Activated T-cell treated with anti-CD3 and anti-CD28 coated beads for 48 hours (primary cell): Measurements from ENCODE around the gene SGMS1.
"Not testable (repeated sequence)": the region's sequence is repeated elsewhere in the genome, so short reads cannot be mapped to it uniquely, and the experiment has no call there.

Experiments used
- DNase-seq: peaks from one replicate; pipeline ENCODE4 v3.0.0-alpha.2; 2020; ENCODE audit warnings: low read depth

The SGMS1 gene

DNA sequence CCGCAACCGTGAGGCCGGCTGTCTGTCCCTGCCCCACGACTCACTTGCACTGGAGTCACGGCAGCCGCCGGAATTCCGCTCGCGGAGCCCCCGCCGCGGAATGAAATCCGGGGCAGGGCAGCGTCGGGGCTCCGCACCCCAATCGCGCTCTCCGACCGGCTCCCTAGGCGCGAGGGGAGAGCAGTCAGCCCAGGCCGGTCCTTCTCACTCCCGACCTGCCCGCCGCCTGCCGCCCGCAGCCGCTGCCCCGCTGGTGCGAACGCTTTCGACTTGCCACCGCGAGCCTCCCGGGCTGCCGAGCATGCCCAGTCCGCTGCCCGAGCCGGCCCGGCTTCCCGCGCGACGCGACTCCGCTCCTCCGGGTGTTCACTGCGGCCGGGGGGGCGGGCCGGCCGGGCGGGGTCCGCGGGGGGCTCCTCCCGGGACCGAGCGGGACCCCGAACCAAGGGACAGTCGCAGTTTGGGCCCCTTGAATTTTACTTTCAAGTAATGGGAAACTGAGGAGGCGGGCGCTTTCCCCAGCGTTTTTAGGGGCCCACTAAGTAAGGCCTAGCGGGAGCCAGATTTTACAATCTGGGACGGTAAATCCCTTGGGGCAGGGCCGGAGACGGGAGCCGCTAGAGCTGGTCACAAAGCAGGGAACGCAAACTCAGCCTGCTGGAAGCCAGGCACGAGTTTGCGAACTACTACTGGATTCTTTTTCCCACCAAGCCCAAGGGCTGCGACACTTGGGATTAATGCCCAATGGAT lies at the start of gene SGMS1:
TSS of gene SGMS1 (minus strand) at position 294 of the 750 bp plus-strand sequence. CDS start 279,842 bp downstream, outside the sequence.
- DNase-seq = peak; percentile 79

DNA sequence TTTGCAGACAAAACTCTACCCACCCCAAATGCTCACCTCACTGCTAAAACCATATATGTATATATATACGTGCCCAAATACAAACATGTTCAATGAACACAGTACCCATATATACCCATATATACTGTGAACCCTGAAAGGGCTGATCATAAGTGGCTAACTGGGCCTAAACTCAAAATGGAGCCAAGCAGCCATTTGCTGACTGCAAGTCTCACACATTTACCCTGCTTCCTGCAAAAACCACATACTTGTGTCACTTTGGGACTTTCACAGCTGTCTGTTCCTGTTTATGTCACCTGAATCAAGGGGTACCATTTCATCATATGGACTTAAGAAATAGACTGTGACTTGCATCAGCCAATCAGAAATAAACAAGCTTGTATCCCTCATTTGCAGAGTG lies 48.4 kb upstream of the SGMS1 start:
- not testable (repeated sequence) for DNase-seq

DNA sequence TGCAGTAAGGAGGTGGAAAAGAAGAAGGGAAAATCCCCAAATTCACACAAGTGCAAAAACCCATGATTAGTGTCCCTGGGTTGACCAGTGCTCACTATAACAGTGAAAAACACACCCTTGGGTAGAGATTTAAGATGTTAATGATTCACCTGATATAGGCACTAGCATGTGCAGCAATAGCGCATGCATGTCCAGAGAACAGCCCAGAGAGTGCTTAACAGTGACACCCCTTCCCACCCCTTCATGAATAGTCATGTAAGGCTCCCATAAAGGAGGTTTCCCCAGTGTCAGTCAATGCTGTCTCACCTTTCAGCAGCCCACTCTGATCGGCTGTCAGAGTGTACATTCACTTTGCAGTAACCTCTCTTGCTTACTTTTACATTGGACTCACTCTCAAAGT lies 47.9 kb upstream of the SGMS1 start:
- DNase-seq = not testable (repeated sequence)

DNA sequence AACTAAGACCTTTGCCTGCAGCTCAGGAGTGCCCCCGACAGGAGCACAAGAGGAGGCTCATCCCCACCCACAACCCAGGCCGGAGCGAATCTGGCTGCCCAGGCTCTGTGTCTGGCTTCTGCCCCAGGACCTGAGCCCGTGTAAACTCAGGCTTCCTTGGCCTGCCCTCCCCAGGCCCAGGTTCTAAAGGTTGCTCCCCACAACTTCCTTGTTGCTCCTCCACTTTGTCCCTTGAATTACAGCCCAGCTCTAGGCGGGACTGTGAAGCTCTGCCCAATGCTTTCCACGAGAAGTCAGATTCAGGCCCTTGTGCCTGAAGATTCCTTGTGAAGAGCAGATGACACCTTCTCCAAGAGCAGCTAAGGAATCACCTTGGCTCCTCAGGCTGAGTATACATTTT lies 46.2 kb upstream of the SGMS1 start:
- not testable (repeated sequence) for DNase-seq

DNA sequence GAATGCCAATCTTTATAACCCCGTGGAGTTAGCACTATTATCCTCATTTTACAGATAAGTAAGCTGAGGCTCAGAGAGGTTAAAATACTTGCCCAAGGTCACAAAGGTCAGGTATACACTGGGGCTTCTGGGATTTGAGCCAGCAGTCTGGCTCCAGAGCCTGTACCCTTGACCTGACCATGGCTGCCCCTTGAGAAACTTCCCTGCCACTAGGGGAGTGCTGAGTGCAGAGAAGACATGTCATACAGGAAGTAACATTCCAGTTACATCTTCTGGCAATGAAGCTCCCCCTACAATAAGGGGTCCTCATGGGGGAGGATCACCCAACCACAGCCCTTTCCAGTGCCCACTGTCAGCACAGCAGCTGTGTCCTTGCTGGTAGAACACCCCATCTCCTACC lies 43.6 kb upstream of the SGMS1 start:
- DNase-seq = not testable (repeated sequence)

DNA sequence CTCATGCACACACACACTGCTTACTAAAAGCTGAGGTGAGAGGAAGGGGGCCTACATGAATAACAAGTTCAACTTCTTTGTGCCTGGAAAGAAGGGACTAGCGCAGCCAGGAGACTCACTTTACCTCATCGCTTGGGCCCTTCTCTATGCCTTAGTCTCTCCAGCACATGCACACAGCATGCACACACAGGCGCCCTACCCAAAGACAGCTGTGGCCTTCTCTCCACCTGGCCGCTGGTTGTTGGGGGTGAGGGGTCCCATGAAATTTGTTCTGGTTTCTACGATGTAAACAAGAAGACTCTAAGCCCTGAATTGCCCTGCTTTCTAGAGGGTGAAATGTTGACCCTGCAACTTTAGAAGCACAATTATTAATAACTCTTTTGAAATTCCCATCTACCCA lies 38.7 kb upstream of the SGMS1 start:
- DNase-seq = not testable (repeated sequence)

DNA sequence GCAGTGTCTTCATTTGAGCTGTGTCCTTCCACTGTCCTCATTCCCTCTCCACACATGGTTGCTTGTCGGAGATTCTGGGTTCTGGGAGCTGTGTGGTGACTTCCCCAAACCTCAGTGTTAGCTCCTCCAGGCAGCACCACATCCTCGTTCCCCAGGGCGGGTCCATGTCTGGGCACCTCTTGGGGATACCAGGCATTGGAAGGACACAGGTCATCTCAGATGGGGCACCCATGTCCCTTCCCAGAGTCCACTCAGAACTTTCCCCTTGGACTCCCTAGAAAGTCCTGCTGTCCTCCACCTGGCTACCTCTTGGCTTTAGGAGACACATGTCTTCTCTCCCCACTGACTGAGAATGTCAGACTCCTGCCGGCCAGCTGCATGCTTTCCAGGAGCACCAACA lies 37.8 kb upstream of the SGMS1 start:
- not testable (repeated sequence) for DNase-seq

DNA sequence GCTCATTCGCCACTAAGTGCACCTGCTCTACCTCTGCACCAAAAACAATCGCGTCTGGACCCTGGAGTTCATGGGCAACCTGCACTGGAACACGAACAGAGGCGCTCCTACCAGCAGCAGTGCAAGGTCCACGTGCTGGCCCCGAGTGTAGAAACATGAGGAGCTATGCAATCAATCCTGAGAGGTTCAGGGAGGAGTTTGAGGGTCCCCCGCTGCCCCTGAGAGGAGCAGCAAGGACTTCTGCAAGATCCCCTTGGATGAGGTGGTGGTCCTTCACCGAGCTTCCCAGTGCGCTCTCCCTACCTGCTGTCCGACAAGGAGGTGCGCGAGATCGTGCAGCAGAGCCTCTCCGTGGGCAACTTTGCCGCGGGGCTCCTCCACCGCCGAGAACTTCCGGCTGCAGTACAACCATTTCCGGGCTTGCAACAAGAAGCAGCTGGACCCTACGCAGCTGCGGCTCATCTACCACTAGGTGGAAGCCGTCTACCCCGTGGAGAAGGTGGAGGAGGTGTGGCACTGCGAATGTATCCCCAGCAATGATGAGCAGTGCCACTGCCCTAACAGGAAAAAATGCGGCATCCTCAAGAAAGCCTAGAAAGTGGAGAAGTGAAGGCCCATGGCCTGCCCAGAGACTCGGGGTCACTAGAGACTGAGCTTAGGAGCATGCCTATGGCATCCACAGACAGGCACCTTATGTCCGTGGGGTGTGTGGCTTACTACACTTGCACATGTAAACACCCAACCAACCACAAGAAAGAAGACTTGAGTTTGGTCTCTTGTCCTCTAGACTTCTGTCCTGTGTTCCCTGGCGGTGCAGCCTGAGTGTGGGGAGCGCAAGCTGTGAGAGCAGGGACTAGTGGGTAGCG lies 36.3 kb upstream of the SGMS1 start:
- DNase-seq = peak; percentile 25

DNA sequence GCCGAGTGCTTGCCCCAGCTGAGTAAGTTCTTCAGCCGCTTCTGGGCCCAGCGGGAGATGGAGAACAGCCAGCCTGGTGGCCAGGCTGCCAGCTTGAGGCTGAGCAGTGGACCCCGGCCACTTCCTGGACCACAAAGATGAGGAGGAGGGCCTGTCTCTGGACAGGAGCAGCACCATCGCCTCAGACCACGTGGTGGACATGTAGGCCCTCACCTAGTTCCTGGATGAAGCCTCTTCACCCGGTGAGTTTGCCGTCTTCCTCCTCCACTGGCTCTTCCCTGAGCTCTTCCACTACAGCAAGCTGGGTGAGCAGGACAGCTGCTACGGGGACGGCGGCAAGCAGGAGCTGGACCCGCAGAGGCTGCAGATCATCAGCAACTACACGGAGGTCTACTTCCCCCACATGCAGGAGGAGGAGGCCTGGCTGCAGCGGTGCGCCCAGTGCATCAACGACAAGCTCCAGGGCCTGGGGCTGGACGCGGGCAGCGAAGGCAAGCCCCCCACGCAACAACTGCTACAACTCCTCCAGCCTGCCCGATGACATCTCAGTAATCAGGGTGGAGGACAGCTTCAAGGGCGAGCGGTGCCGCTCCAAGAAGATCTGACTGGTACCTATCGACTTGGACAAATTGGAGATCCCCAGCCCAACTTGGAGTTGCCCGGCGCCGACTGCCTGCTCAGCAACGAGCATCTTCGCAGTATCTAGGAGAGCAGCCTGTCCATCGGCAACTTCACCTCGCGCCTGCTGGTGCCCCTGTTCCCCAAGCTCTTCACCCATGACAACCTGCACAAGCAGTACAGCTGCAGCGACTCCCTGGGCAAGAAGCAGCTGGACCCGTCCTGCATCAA lies 35.5 kb upstream of the SGMS1 start:
- DNase-seq = not testable (repeated sequence)

DNA sequence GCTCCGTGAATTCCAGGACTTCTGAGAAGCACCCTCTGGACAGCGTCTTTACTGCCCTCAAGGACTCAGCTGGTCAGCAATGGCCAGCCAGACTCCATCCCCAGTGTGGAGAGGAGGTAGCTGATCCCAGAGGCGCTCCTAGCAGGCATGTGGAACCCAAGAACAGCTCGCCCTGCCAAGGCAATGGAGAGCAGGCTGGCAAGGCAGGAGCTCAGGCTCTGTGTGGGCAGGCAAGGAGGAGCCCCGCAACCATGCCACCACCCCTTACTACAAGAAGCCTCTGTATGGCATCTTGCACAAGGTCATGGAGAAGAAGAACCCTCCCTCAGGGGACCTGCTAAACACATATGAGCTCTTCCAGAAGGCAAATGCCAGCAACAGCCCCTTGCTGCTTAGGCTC lies 34.4 kb upstream of the SGMS1 start:
- no peak for DNase-seq

DNA sequence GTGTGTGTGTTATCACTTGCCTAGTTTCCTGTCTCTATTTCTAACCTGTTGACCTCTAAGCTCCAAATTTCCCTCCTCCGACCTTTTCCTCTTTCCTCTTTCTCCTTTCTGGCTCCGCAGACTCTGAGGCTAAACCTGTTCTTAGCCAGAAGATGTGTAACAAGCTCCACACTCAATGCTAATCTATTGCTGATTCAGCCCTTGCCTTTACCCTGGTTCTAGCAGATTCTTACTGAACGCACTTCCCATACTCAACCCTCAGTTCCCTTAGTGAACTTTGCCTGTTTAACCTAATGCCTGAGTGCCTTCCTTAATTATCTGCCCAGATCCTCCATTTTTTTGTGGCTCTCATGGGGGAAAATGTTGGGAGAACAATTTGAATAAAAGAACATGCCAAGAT lies 30.0 kb upstream of the SGMS1 start:
- no peak for DNase-seq

DNA sequence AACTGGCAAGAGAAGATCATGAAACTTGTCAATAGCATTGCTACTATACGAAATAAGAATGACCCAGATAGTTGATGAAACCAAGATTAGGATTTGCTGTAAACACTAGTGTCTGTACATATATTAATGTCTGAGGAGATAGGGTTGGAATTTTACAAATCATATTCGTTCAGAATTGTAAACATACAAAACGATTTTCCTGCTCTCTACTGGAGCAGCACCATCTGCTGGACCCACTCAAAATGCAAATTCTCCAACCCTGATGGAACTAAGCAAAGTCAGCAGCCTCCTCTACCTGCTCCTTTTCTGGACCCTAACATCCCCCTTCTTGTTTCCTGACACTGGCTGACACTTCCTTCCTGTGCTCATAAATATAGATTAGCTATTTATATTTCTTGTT lies 29.4 kb upstream of the SGMS1 start:
- DNase-seq = no peak

DNA sequence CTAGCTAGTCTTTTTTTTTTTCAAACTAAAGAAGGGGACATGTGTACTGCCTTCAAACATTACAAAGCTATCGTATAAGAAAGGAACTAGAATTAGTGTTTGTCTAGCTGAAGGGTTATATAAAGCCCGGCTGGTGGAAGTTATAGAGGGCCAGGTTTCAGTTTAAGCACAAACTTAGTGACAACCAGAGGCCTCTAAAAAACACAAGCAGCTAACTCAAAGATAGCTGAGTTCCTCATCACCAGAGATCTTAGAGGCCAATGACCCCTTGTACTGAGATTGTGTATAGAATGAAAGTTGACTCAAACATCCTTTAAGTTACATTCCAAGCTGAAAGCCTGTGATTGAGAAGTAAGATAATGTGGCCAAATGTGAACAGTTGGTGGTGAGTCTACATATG lies 28.1 kb upstream of the SGMS1 start:
- DNase-seq = no peak

DNA sequence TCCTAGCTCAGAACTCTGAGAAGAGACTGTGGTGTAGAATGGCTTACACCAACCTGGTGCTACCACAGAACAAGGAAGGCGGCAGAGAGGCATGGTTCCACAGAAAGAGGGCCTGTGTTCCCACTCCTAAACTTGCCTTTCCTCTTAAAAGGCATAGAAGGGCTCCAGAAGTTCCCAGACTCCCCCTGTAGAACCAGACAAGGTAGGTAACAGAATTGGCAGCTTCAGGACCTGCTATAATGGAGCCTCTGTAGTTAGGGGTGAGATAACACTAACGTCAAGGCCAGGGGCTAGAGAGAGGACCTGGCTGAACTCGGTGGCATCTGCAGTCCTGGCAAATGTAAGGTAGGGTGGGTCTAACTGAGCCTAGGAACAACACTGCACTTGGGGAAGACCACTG lies 26.7 kb upstream of the SGMS1 start:
- DNase-seq = no peak

DNA sequence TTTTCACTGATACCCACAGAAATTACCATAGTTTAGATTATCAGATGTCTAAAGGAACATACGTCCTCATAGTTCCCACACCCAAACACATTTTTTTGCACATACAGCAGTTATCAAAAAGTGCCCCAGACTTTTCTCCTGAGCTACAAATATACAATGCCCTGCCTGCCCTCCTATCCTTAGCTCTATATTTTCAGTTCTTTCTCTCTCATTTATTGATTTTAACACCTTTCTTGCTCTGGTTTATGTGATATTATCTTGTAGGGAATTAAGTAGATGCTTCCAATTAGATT lies 25.1 kb upstream of the SGMS1 start:
- DNase-seq = no peak

DNA sequence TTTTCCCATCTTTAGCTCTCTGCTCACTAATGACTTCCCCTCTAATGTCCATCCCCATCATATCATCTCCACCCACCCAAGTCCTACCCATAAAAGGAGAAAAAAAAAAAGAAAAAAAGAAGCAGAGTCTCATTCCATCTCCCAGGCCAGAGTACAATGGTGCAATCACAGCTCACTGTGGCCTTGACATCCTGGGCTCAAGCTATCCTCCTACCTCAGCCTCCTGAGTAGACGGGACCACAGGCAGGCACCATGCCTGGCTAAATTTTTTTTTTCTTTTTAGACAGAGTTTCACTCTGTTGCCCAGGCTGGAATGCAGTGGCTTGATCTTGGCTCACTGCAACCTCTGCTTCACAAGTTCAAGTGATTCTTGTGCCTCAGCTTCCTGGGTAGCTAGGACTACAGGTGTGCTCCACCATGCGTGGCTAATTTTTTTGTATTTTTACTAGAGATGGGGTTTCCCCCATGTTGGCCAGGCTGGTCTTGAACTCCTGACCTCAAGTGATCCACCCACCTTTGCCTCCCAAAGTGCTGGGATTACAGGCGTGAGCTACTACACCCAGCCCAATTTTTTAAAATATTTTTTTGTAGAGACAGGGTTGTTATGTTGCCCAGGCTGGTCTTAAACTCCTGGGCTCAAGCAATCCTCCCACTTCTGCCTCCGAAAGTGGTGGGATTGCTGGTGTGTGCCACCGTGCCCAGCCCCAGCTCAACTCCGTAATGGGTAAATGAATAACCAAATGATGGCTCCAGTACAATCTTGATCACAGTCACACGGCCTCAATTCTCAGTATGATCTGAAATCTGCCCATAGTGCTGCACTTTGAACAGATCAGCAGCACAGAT lies 24.6 kb upstream of the SGMS1 start:
- no peak for DNase-seq

DNA sequence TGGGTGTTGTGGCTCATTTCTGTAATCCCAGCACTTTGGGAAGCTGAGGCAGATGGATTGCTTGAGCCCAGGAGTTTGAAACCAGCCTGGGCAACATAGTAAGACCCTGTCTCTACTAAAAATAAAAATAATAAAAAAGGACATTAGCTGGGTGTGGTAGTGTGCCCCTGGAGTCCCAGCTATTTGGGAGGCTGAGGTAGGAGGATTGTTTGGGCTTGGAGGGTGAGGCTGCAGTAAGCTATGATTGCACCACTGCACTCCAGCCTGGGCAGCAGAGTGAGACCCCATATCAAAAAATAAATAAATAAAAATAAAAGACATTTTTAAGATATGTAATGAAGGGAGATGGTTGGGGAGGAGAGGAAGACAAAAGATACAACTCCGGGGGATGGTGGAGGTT lies 23.6 kb upstream of the SGMS1 start:
- not testable (repeated sequence) for DNase-seq

DNA sequence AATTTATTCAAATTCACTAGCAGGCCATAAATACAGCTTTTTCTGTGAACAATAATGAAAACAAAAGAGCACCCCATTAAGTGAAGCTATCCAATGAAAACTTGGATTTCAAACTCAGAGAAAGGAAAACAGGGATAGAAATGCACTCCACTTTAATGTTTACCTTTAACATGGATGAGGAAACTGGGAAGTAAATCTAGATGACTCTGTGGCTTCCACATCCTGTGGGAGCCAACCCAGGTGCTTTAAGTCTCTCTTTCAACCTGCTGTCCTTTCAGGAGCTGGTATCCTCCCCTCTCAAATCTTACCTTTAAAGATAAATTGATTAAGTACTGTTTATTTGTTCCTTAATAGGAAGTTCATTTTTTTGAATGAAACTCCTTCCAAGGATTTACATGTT lies 21.5 kb upstream of the SGMS1 start:
- no peak for DNase-seq

DNA sequence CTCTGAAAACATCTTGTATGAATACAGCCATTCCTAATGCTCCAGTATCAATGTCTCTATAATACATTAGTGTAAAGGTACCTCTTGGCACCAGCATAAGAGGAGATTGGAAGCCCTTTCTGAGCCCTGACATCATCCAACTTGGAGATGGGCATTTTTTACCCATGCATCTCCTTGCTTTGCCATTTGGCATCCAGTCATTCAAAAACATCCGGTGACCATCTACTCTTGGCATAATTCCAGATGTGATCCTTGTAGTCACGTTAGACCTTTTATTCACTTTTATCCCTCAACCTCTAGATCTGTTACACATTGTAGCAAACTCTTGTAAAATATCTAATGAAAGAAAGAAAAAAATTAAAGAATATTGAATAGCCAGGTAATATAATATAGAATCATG lies 17.9 kb upstream of the SGMS1 start:
- DNase-seq = no peak

DNA sequence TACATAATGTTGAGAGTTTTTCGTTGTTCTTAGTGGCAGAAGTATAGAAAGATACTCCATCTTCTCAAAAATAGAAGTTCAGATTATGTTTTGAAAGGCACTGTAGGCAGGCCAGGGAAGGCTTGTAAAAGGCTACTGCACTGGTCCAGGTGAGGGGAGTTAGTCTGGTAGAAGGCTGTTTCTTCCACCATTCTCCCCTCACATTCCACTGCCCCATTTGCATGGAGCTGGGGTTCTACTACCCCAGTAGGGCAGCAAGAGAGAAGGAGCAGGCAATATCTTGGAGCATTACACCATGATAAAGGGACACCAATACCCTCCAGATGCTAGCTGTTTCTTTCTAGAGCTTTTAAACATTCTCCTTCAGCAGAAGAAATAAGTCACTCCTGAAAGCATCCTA lies 16.5 kb upstream of the SGMS1 start:
- DNase-seq = no peak
